ENCODE data around the gene PRAC2.

DNA sequence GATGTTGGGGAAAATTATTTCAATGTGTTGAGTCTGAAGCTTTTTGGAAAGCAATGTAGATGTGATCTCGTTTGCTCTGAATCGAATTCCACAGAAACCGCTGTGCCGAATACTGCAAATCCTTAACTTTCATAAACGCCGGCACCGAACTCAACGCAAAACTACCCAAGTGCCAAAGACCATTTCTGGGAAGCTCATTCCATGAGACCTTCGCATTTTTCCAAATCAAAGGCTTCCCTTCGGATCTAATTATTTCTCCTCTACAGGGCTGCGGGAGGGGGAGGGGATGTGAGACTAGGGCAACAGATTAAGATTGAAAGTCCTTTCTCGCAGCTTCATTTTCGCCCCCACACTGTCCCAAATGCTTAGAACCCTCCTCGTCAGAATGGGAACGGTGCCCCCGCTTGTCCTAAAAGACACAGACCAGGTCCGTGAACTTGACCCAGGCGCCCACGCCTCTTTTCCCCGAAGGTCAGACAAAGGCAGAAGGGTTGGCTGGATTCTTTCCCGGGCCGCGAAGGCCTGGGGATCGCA, 4.7 kb upstream of the PRAC2 start:
- TF ChIP-seq RAD21 (IDR thresholded peaks at IDR 0.05; ENCODE audit: low read depth) (no peak), YY1 (IDR thresholded peaks at IDR 0.05; ENCODE audit: low read depth) (no peak), NFIC (IDR thresholded peaks at IDR 0.05) (no peak), TAF1 (IDR thresholded peaks at IDR 0.05; ENCODE audit: low read depth) (no peak)
- TF ChIP-seq, protein P1, sequence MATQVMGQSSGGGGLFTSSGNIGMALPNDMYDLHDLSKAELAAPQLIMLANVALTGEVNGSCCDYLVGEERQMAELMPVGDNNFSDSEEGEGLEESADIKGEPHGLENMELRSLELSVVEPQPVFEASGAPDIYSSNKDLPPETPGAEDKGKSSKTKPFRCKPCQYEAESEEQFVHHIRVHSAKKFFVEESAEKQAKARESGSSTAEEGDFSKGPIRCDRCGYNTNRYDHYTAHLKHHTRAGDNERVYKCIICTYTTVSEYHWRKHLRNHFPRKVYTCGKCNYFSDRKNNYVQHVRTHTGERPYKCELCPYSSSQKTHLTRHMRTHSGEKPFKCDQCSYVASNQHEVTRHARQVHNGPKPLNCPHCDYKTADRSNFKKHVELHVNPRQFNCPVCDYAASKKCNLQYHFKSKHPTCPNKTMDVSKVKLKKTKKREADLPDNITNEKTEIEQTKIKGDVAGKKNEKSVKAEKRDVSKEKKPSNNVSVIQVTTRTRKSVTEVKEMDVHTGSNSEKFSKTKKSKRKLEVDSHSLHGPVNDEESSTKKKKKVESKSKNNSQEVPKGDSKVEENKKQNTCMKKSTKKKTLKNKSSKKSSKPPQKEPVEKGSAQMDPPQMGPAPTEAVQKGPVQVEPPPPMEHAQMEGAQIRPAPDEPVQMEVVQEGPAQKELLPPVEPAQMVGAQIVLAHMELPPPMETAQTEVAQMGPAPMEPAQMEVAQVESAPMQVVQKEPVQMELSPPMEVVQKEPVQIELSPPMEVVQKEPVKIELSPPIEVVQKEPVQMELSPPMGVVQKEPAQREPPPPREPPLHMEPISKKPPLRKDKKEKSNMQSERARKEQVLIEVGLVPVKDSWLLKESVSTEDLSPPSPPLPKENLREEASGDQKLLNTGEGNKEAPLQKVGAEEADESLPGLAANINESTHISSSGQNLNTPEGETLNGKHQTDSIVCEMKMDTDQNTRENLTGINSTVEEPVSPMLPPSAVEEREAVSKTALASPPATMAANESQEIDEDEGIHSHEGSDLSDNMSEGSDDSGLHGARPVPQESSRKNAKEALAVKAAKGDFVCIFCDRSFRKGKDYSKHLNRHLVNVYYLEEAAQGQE (IDR thresholded peaks at IDR 0.05; ENCODE audit: low read depth): no peak
